Ovary (tissue), 9 donors: Measurements from ENCODE around the gene DNAJC25. TPM values are rescaled to one million over a fixed set of nuclear protein-coding genes. Genes with fewer than 3 reads are reported as not detected.
"Not testable (repeated sequence)": the region's sequence is repeated elsewhere in the genome, so short reads cannot be mapped to it uniquely, and the experiment has no call there.

Experiments used
- DNase-seq, 5 donors: peaks; one replicate each; pipeline ENCODE4 v3.0.0-alpha.2; 2019 to 2020
- H3K27ac ChIP-seq, 2 donors: fragments of 200-600 bp; one replicate each; pipeline versions ENCODE4 v1.5.1 to v1.8.0; 2019 to 2022
- H3K27me3 ChIP-seq: fragments of 200-600 bp; one replicate; pipeline ENCODE4 v1.8.0; 2022
- H3K36me3 ChIP-seq: fragments of 200-600 bp; sonication (generic); one replicate; pipeline ENCODE4 v1.5.1; 2019
- H3K4me1 ChIP-seq: one replicate; pipeline ENCODE4 v1.8.1; 2013; ENCODE audit warnings: mild to moderate bottlenecking, moderate library complexity; ENCODE audit not compliant: insufficient read depth
- H3K4me3 ChIP-seq: fragments of 200-600 bp; sonication (generic); one replicate; pipeline ENCODE4 v1.5.1; 2017
- H3K9me3 ChIP-seq, 2 donors: fragments of 200-600 bp in 1 of 2; sonication (generic) in 1 of 2; one replicate each; pipeline versions ENCODE4 v1.5.1 to v1.8.1; 2013 to 2019; ENCODE audit warnings: mild to moderate bottlenecking in 1 of 2, moderate library complexity in 1 of 2
- CTCF ChIP-seq, 3 donors: fragments of 450-650 bp in 2 of 3; fragments of 200-600 bp in 1 of 3; IDR thresholded peaks; one replicate each; pipeline versions ENCODE4 v1.5.1 to v1.8.0; 2016 to 2022; ENCODE audit warnings: antibody characterized with exemption in 3 of 3, mild to moderate bottlenecking in 1 of 3
- EP300 ChIP-seq: sonication (generic); formaldehyde crosslinking; IDR thresholded peaks from one replicate; pipeline ENCODE4 v1.6.1; 2017; ENCODE audit warnings: antibody characterized with exemption
- POLR2A ChIP-seq: fragments of 450-650 bp; IDR thresholded peaks from one replicate; pipeline ENCODE4 v1.6.1; 2017; ENCODE audit warnings: antibody characterized with exemption, mild to moderate bottlenecking, moderate library complexity
- WGBS, 3 donors: extraction: QIAGEN DNeasy Blood & Tissue Kit in 1 of 3; methylation state at CpG; one replicate each; pipeline versions ENCODE4 v1.1.5 to v1.1.7; 2013 to 2017; 5-methylcytosine and 5-hydroxymethylcytosine counted together
- intact Hi-C, 4 donors: fragments of 100-400 bp; cut with DNase I; formaldehyde crosslinking; loops; one replicate each; pipeline versions ENCODE4 v1.11.0 to v1.15.1; 2022 to 2023
- polyA plus RNA-seq, 2 donors: library from polyadenylated mRNA; stranded (reverse); fragments of 200-250 nt in 1 of 2; fragments of 350-450 nt in 1 of 2; fragmentation: Illumina TruSeq in 1 of 2; extraction: RNeasy Lipid Tissue Mini Kit (QIAGEN cat#74804) in 1 of 2; gene quantifications; one replicate each; pipeline ENCODE4 v1.2.3, GENCODE V29; 2013 to 2014
- total RNA-seq, 7 donors: library from RNA; depleted of rRNA in 2 of 7; stranded (reverse); fragments of >200 nt in 2 of 7; fragmentation: NEBNext Ultra II Directional in 3 of 7; extraction: Animal tissue kit (Norgen Biotek cat#: 25700) in 3 of 7; gene quantifications; one replicate each; pipeline versions ENCODE4 v1.1.0 to v1.2.4, GENCODE V29; 2016 to 2023
- donor health status: DM: no; HTN: no; CAD: no; lungs with moderate emphysema.
- donor health status: DM: no; HTN: no; CAD: no.
- donor health status: Bipolar disorder and iron deficiency.
- donor health status: DM: yes; HTN: yes; CAD: no.
- donor health status: DM: no; HTN: no; CAD: no.
- donor health status: DM: yes; HTN: yes; CAD: no.

The DNAJC25 gene
- total and polyA plus RNA-seq, 9 donors = 5.3 to 12.3 (median 7.9) TPM

DNA sequence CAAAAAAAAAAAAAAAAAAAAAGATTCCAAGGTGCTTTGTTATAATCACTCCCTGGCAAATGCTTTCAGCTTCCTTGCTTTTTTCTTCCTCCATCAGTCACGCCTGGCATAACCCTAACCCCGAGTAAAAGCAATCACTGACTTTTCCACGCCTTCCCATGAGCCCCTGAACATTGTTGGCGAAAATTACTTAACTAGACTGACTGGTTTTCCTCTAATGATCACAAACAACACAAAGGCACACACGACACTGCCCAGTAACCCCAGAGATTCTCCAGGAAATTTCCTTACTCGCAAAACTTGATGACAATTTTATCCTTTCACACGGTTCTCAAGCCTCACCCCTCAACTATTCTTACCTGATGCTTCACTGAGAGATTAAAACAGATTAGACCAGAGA lies 20.3 kb upstream of the DNAJC25 start:
- 80 to 83% (median 83%) methylated on average over 7 of the region's 7 CpGs for WGBS, 3 donors
- no peaks in the 10 kb centered on the region for H3K4me1 ChIP-seq
- no peaks in the 10 kb centered on the region for H3K36me3 ChIP-seq
- intact Hi-C loops = no loop called here
- H3K27me3 ChIP-seq = no peaks in the 10 kb centered on the region
- TF ChIP-seq POLR2A = no peak
- TF ChIP-seq CTCF (IDR thresholded peaks at IDR 0.05) = no peak
- no peak for TF ChIP-seq EP300
- no peak for DNase-seq
- no peak overlapping the region for H3K4me3 ChIP-seq
- H3K9me3 ChIP-seq = no peaks in the 10 kb centered on the region
- no peak overlapping the region for H3K27ac ChIP-seq

DNA sequence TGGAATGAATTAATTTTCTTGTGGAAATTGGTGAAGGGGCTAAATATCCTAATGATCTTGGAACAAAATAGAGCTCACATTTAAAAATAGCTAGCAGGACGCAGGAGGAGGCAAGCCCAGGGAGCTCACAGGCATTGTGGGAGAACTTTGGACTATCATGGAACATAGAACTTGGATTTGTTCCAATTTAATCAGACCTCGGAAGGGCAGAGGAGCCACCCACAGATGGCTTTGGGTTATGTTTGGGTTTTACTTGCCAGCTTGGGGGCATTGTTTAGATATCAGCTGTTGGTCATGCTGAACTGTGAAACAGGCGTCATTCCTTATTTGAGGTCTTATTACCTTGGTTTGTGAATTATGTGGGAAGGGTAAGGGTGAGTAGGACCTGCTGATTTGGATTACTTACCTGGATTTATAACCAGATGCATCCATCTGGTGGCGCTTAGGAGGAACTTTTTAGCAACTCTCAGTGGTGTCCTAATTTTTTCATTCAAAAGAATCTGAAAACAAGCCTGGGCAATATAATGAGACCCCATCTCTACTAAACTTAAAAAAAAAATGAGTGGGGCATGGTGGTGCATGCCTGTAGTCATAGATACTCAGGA lies 17.6 kb upstream of the DNAJC25 start:
- TF ChIP-seq CTCF (IDR thresholded peaks at IDR 0.05) (no peak), EP300 (no peak), POLR2A (no peak)
- no peak for DNase-seq
- Histone ChIP-seq H3K4me1 (no peaks in the 10 kb centered on the region), H3K9me3 (no peaks in the 10 kb centered on the region), H3K4me3 (no peak overlapping the region), H3K27me3 (no peaks in the 10 kb centered on the region), H3K36me3 (no peaks in the 10 kb centered on the region), H3K27ac (no peak overlapping the region)
- WGBS, 3 donors = 23 to 45% (median 26%) methylated on average over 4 of the region's 4 CpGs
- intact Hi-C loops = no loop called here

- Histone ChIP-seq H3K27ac (no peak overlapping the region), H3K9me3 (no peaks in the 10 kb centered on the region), H3K4me1 (no peaks in the 10 kb centered on the region), H3K27me3 (no peaks in the 10 kb centered on the region), H3K36me3 (no peaks in the 10 kb centered on the region), H3K4me3 (no peak overlapping the region)
- DNase-seq = no peak
- WGBS, 3 donors = 18 to 28% (median 20%) methylated on average over 3 of the region's 3 CpGs
- intact Hi-C loops = no loop called here
- TF ChIP-seq POLR2A (no peak), EP300 (no peak), CTCF (IDR thresholded peaks at IDR 0.05) (no peak)
These were observed 15.2 kb upstream of the DNAJC25 start for GRCh38 chr9:111615928-111616327.

DNA sequence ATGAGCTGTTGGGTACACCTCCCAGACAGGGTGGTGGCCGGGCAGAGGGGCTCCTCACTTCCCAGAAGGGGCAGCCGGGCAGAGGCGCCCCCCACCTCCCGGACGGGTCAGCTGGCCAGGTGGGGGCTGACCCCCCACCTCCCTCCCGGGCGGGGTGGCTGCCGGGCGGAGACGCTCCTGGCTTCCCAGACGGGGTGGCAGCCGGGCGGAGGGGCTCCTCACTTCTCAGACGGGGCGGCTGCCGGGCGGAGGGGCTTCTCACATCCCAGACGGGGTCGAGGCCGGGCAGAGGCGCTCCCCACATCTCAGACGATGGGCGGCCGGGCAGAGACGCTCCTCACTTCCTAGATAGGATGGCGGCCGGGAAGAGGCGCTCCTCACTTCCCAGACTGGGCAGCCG lies 13.8 kb upstream of the DNAJC25 start:
- H3K36me3 ChIP-seq, DNase-seq, H3K27me3 ChIP-seq, H3K27ac ChIP-seq, H3K4me1 ChIP-seq, intact Hi-C loops, H3K4me3 ChIP-seq, H3K9me3 ChIP-seq: not testable (repeated sequence)
- WGBS, 3 donors = 95 to 96% (median 96%) methylated on average over 21 to 29 of the region's 29 CpGs

DNA sequence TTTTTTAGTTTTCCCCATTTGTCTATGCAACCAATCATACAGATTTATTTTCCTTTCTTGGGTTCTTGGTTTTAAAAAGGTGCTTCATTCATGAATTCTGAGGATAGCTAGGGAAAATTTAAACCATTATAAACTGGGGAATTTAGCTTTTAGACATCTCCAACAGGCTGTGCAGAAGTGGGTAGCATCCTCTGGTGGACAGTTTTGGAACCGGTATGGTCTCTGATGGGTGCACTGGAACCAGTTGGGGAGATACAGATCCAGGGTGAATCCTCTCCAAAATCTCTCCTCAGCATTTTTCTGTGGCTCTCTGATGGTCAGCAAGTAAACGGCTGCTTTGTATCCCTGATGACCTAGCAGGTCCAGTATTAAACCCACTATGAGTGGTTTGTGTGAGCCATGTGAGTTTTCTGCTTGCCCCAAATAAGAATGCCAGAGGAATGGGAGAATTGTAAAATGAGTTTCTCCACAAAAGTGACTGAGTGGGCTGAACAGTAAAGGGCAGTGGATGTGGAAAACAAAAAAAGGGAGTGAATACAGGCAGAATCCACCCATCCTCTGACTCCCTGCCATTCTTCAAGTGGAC lies 9.1 kb upstream of the DNAJC25 start:
- DNase-seq = peak in 1 of 5 donors; percentile 24
- WGBS, 3 donors = 17 to 21% (median 19%) methylated on average over 2 of the region's 2 CpGs
- no peak overlapping the region for H3K27ac ChIP-seq
- H3K36me3 ChIP-seq = no peaks in the 10 kb centered on the region
- no peaks in the 10 kb centered on the region for H3K9me3 ChIP-seq
- intact Hi-C loops = no loop called here
- H3K4me1 ChIP-seq = no peaks in the 10 kb centered on the region
- no peaks in the 10 kb centered on the region for H3K27me3 ChIP-seq
- TF ChIP-seq POLR2A (no peak), CTCF (IDR thresholded peaks at IDR 0.05) (peak in 2 of 3 donors; percentile 44 to 76)
- no peak overlapping the region for H3K4me3 ChIP-seq
